HG02973 (cell line): ENCODE results near the gene CCDC3.

ENCODE experiments used
- ATAC-seq: cut with Tn5 transposase; IDR thresholded peaks from one replicate; pipeline ENCODE4 v1.9.1; 2021; ENCODE audit warnings: moderate library complexity; ENCODE audit not compliant: unreplicated experiment

CCDC3 gene

DNA sequence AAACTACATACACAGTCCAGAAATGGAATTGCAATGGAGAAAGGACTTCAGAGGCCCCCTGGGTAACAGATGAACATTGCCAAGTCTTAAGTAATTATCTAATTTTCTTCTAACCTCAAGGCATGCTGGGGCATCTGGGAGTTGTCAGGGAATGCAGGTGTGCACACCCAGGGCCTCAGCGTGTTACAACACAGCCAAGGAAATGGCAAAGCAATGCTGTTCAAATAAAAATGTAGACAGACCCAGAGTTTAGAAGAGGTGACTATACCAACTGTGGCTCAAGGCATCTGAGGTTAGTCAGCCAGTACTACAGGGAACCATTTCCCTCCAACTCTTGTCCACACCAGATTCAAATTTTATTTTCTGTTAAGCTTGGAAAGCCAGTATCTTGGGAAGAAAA, 73.6 kb downstream of the CCDC3 start:
- no peak for ATAC-seq

- ATAC-seq = no peak
Observed at GRCh38 chr10:12925845-12926244, 75.7 kb downstream of the CCDC3 start.

DNA sequence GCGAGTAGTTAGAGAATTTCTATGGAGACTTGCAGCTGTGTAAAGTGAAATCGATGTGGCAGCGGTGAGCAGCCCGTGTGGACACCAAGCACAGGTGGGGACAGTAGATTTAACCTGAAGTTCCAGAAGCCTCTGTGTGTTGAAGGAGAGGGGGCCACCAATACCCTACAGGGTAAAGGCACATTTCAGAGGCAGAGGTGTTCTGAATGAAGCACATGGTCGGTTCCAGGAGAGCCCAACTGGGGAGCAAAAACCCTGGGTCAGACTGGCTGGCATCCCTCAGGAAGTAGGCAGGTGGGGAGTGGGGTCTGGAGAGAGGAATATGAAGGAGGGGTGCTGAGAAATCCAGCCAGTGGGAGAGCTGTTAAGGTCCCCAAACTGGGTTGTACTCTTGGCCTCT, 76.6 kb downstream of the CCDC3 start:
- ATAC-seq = no peak

DNA sequence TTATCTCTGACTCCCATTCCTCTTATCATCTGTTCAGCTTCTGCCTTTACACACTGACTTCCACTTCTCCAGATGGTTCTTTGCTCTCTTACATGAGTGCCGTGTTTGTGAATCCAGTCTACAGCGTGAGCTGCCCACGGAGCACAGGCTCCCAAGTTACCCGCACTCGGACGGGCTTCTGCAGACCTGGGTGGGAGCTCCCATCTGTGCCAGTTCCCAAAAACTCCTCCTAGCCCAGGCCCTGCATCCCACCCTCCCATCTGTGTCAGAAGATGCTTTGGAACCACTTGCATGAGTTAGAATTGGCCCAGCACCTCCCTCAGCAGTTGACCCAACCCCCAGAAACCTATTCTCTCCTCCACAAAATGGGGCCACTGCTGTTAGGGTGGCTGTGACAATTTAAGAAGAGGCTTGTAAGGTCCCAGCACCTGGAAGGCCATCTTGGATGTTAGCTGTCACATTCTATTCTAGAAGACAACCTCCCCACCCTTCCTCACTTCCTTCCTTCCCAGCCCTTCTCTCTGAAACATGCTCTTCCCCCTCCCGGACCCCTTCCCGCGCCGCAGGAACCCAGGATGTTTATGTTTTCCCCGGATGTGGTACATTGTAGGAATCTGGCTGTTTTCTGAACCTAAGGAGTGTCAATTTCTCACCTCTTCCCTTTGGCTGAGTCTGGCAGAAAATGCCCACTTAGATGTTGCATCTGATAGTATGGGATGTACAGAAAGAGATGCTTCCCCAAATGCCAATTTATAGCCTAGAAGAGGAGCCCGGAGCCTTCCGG, 79.2 kb downstream of the CCDC3 start:
- ATAC-seq = no peak

- ATAC-seq = no peak
Observed at GRCh38 chr10:12921163-12921562, 80.3 kb downstream of the CCDC3 start.

DNA sequence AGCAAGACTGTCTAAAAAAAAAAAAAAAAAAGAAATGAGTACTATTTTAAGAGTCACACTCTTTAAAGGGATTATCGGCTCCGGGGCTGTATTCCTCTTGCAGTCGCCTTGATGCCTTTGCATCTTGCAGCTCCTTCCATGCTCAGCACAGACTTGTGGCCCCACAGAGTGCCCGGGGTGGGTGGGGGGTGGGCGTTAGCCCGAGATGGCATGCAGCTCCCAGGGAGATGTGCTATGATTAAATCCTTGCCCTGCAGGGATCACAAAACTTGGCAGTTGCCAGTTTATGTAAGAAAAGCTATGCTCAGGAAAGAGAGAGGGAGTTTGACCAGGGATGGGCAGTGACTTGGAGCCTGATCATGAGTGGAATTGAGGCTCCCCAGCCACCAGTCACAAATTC, 81.9 kb downstream of the CCDC3 start:
- ATAC-seq = no peak

GRCh38 chr10:12916587-12916986, 84.9 kb downstream of the CCDC3 start:
- no peak for ATAC-seq

- no peak for ATAC-seq
Observed at GRCh38 chr10:12915637-12916168, 85.8 kb downstream of the CCDC3 start.

DNA sequence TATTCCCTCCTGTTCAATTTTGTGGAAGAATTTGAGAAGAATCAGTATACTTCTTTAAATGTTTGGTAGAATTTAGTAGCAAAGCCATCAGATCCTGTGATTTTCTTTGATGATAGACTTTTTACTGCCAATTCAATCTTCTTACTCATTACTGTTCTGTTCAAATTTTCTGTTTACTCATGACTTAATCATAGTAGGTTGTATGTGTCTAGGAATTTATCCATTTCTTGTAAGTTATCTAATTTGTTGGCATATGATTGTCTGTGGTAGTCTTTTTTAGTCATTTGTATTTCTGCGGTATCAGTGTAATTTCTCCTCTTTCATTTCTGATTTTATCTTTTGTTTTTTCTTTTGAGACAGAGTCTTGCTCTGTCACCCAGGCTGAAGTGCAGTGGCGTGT, 87.4 kb downstream of the CCDC3 start:
- ATAC-seq = no peak

DNA sequence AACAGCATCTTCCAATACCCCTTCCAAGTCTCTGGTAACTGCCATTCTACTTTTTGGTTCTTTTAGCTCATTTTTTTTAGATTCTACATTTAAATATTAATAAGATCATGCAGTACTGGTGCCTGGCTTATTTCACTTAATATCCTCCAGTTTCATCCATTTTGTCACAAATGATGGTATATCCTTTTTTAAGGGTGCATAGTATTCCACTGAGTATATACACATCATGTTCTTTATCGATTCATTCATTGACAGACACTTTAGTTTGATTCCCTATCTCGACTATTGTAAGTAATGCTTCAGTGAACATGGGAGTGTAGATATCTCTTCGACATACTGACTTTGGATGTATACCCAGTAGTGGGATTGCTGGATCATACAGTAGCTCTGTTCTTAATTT, 89.7 kb downstream of the CCDC3 start:
- no peak for ATAC-seq

- no peak for ATAC-seq
Observed at GRCh38 chr10:12910835-12911234, 90.7 kb downstream of the CCDC3 start.

DNA sequence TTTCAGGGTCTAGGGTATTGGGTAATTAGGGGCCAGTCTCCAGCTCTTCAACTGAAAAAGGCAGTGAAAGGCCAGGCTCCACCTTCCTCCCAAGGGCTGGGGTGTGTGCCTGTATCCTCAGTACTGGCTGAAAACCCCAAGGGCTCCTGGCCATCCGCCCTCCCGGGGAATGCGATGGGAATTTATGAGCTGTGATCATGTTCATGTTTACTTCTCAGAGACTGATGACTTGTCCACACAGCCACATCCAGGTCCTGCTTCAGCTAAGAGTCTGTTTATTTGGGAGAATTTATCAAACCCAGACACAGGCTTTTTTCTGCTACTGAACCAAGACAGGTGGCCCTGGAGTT, 91.7 kb downstream of the CCDC3 start:
- no peak for ATAC-seq

DNA sequence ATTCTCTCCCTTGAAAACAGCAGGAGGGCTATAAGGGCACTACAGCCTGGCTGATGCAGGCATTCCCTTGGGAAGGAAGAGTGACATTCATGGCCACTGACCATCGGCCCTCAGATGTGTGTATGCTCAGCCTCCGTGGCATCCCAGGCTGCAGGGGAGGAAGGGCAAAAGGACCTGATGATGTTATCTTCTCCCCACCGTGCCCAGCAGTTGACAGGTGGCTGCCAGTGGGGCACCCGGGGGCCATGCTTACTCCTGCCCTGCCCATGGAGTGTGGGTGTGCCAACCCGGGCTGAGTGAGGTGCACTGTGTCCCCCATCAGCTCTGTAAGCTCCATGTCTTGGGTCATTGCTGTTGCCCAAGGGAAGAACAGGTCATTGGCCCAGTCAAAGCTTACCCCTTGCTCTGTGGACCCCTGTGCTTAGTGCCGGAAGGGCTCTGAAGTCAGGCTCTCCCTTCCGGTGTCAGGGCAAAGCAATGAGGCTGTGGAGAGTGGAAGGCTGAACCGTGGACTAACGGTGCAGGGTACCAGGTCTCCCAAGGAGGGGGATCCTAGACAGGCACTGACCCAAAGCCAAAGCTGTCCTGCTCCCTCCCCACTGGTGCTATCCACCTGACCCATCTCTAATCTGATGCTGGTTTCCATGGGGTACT, 92.2 kb downstream of the CCDC3 start:
- no peak for ATAC-seq

DNA sequence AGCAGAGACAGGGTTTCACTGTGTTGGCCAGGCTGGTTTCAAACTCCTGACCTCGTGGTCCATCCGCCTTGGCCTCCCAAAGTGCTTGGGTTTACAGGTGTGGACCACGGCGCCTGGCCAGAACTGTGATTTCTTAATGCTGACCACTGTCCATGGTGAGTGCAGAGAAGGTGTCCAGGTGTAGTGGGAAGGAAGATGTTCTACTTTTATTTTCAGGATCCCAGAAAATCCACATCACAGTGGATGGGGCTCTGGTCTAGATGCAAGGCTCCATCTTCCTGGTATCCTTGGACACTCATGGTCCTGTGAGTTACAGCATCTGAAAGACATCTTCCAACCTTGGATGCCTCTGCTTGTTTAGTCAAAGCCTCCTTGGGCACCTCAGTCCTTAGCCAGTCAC, 92.7 kb downstream of the CCDC3 start:
- ATAC-seq = no peak

DNA sequence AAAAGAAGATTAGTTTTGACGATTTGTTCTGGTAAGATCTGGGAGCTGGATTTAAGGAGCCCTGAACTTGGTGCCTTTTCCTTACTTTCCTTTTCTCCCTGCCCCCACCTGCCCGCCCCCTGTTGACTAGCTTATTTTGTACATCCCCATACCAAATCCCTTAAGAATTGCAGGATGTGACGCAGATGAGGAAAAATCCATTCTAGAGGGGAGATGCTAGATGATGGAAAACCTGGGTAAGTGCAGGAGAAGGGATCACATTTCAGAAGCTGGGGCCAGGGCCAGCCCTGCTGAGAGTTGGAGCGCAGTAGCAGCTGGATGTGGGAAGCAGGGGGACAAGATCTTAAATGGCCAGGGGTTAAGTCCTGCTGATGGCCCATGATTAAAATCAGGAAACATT, 93.9 kb downstream of the CCDC3 start:
- ATAC-seq = no peak

DNA sequence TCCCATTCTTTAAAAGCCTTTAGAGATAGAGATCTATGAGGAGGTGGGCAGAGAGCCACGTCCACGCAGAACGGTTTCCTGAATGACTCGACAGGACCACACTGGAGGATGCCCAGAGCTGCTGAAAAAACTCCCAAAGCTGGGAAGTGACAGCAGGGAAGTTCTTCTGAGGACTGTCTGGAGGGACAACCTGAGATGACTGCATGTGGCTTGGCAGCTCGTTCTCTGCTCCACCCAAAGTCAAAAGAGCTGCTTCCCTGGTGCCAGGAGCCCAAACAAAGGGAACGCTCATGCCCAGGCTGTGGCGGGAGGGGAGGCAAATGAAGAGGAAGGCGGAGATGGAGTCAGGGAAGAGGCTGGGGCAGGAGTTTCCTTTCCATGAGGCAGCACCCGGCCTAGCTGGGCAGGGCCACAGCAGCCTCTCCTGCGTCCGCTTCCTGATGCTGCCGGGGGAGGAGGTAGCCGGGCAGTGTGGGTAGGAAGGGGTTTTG, 95.4 kb downstream of the CCDC3 start:
- ATAC-seq = no peak

- no peak for ATAC-seq
Observed at GRCh38 chr10:12905067-12905466, 96.4 kb downstream of the CCDC3 start.

GRCh38 chr10:12902851-12903358, 98.6 kb downstream of the CCDC3 start:
- ATAC-seq = no peak

DNA sequence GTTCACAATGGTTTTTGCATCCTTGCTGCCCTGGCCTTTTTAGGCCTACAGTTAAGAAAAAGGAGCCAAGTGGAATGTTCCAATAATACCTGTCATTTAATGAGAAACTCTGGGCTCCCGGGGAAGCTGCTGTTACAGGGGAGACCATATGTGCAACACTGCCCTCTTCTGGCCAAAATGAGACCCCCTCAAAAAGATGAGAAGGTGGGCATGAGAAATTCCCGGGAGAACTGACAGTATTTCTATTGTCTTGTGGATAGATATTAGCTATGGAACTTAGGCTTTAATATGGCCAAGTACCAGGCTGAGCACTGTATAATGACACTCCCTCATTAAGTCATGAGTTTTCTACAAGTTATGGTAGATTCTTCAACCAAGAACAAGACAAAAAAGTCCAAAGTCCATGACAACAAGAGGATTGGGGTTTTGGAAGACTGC, 99.4 kb downstream of the CCDC3 start:
- no peak for ATAC-seq

GRCh38 chr10:12899546-12899945, 102.0 kb downstream of the CCDC3 start:
- ATAC-seq = no peak

- ATAC-seq = no peak
Observed at GRCh38 chr10:12898271-12898670, 103.2 kb downstream of the CCDC3 start.

- no peak for ATAC-seq
Observed at GRCh38 chr10:12897278-12897677, 104.2 kb downstream of the CCDC3 start.
